Stimulated activated CD4-positive, alpha-beta T cell treated with anti-CD3 and anti-CD28 coated beads, Interleukin-2, amount 100 ng/mL, for 4 hours (primary cell): ENCODE results near the gene CLSTN2.

ENCODE experiments used
- DNase-seq: peaks from one replicate; pipeline ENCODE4 v3.0.0-alpha.2; 2020; ENCODE audit warnings: low read depth

The CLSTN2 gene

GRCh38 chr3:140453750-140454149 is 518.8 kb downstream of the CLSTN2 start:
- DNase-seq: no peak

- DNase-seq: no peak
These were observed 520.7 kb downstream of the CLSTN2 start for GRCh38 chr3:140455521-140456214.

GRCh38 chr3:140456974-140457373 is 522.0 kb downstream of the CLSTN2 start:
- no peak for DNase-seq

- no peak for DNase-seq
These were observed 524.5 kb downstream of the CLSTN2 start for GRCh38 chr3:140459462-140459861.

- DNase-seq: no peak
These were observed 526.3 kb downstream of the CLSTN2 start for GRCh38 chr3:140461250-140461649.

GRCh38 chr3:140463355-140463754 is 528.4 kb downstream of the CLSTN2 start:
- DNase-seq: no peak

- no peak for DNase-seq
These were observed 531.0 kb downstream of the CLSTN2 start for GRCh38 chr3:140465988-140466387.

GRCh38 chr3:140466535-140466934 is 531.5 kb downstream of the CLSTN2 start:
- DNase-seq: no peak

- DNase-seq: no peak
These were observed 532.2 kb downstream of the CLSTN2 start for GRCh38 chr3:140467104-140467577.

- DNase-seq: no peak
These were observed 532.9 kb downstream of the CLSTN2 start for GRCh38 chr3:140467796-140468315.

GRCh38 chr3:140468407-140468806 is 533.4 kb downstream of the CLSTN2 start:
- DNase-seq: no peak

GRCh38 chr3:140469491-140469890 is 534.5 kb downstream of the CLSTN2 start:
- DNase-seq: no peak

GRCh38 chr3:140470211-140470610 is 535.2 kb downstream of the CLSTN2 start:
- DNase-seq: no peak

- DNase-seq: no peak
These were observed 536.0 kb downstream of the CLSTN2 start for GRCh38 chr3:140470962-140471361.

GRCh38 chr3:140472306-140473020 is 537.5 kb downstream of the CLSTN2 start:
- DNase-seq: no peak

GRCh38 chr3:140487566-140487965 is 552.6 kb downstream of the CLSTN2 start:
- DNase-seq: no peak

GRCh38 chr3:140493271-140493670 is 558.3 kb downstream of the CLSTN2 start:
- no peak for DNase-seq

- no peak for DNase-seq
These were observed 560.0 kb downstream of the CLSTN2 start for GRCh38 chr3:140494970-140495369.

- DNase-seq: no peak
These were observed 562.3 kb downstream of the CLSTN2 start for GRCh38 chr3:140497331-140497730.

- DNase-seq: no peak
These were observed 564.3 kb downstream of the CLSTN2 start for GRCh38 chr3:140499114-140499757.

GRCh38 chr3:140500473-140500872 is 565.5 kb downstream of the CLSTN2 start:
- DNase-seq: no peak

GRCh38 chr3:140501061-140501769 is 566.2 kb downstream of the CLSTN2 start:
- DNase-seq: no peak
